K562 (cell line): ENCODE data around the gene PIK3AP1. TPM values are rescaled to one million over a fixed set of nuclear protein-coding genes. Genes with fewer than 3 reads are reported as not detected.

Experiments
- CEBPG ChIP-seq, 3 experiments: fragments of 200-800 bp in 1 of 3; sonication (Bioruptor generic) in 1 of 3; sonication (generic) in 1 of 3; formaldehyde crosslinking in 1 of 3; IDR thresholded peaks in 2 of 3; conservative IDR thresholded peaks in 1 of 3; 2 replicates each; pipeline versions ENCODE4 v1.6.1 to v1.8.0; 2016 to 2022; ENCODE audit warnings: missing compliant biosample characterization in 2 of 3, missing genetic modification characterization in 2 of 3, mild to moderate bottlenecking in 1 of 3, missing genetic modification reagents in 1 of 3
- CREM ChIP-seq: IDR thresholded peaks from 2 replicates; pipeline ENCODE4 v1.6.1; 2014; ENCODE audit warnings: antibody characterized with exemption, low read depth
- GATA2 ChIP-seq: sonication (generic); formaldehyde crosslinking; IDR thresholded peaks from 2 replicates; pipeline ENCODE4 v1.4.0; 2020; ENCODE audit warnings: mild to moderate bottlenecking, missing genetic modification reagents
- KDM1A ChIP-seq, 2 experiments: fragments of 450-650 bp; IDR thresholded peaks; 2 replicates each; pipeline ENCODE4 v1.6.1; 2016; ENCODE audit warnings: mild to moderate bottlenecking in 2 of 2
- MGA ChIP-seq: fragments of 450-650 bp; IDR thresholded peaks from 2 replicates; pipeline ENCODE4 v1.6.1; 2016; ENCODE audit warnings: mild to moderate bottlenecking, moderate library complexity
- polyA plus RNA-seq, 8 experiments: library from polyadenylated mRNA; depleted of rRNA in 4 of 8; stranded (reverse) in 5 of 8; unstranded in 3 of 8; fragments of >200 nt; fragmentation: Nextera tagmentation in 2 of 8; fragmentation: Illumina TruSeq in 1 of 8; extraction: Ambion mirVana in 2 of 8; extraction: Trizol in 1 of 8; gene quantifications; 2 replicates each; pipeline versions ENCODE4 v1.2.1 to v1.2.3, GENCODE V29; 2011 to 2014; ENCODE audit warnings: inconsistent platforms in 1 of 8, missing spikeins in 1 of 8
- total RNA-seq, 7 experiments: library from RNA; depleted of rRNA in 6 of 7; stranded (reverse); fragments of >200 nt in 6 of 7; fragmentation: Illumina TruSeq in 2 of 7; extraction: Trizol in 2 of 7; gene quantifications; 2 replicates each; pipeline versions ENCODE4 v1.2.1 to v1.2.3, GENCODE V29; 2011 to 2021; ENCODE audit warnings: low replicate concordance in 1 of 7

Gene PIK3AP1
- total and polyA plus RNA-seq, 9 of the 15 experiments (the other 6 are each of a cell fraction or from before 2014, with no cell fraction given): 0.20 to 2.4 (median 1.4) TPM

GRCh38 chr10:96687317-96688012 is 32.8 kb downstream of the PIK3AP1 start (continued):
- 0 out of 2 replicates have a peak, but pooled peaks have one; percentile 18 for TF ChIP-seq MGA
- TF ChIP-seq CEBPG (CRISPR knock-in tag; IDR thresholded peaks at IDR 0.05): no peak
- peak in 1 of 2 experiments; percentile 74; a peak in 2 of 4 replicates for TF ChIP-seq CEBPG (tag; conservative IDR thresholded peaks at IDR 0.05 in 1 of 2, IDR thresholded peaks at IDR 0.05 in 1 of 2)
- TF ChIP-seq KDM1A (IDR thresholded peaks at IDR 0.05): peak; percentile 14 to 36; a peak in 2 of 4 replicates
- TF ChIP-seq GATA2: no peak
- TF ChIP-seq CREM: 0 out of 2 replicates have a peak, but pooled peaks have one; percentile 7
